K562 (cell line): Measurements from ENCODE around the gene KRTCAP2.

Experiments used
- ATF6 ChIP-seq: sonication (generic); formaldehyde crosslinking; IDR thresholded peaks from 2 replicates; pipeline ENCODE4 v1.4.0; 2020; ENCODE audit warnings: mild to moderate bottlenecking, missing genetic modification reagents
- CBX5 ChIP-seq: IDR thresholded peaks from 2 replicates; pipeline ENCODE4 v1.6.1; 2014; ENCODE audit warnings: low read depth, borderline replicate concordance
- CHD1 ChIP-seq: fragments of 200-600 bp; sonication (generic); IDR thresholded peaks from one replicate; pipeline ENCODE4 v1.6.1; 2012; ENCODE audit warnings: mild to moderate bottlenecking, moderate library complexity, low read length, inconsistent platforms
- CTCF ChIP-seq, 3 experiments: IDR thresholded peaks in 2 of 3; conservative IDR thresholded peaks in 1 of 3; 2 replicates each; pipeline ENCODE4 v1.5.1; 2011 to 2012; ENCODE audit warnings: low read length in 3 of 3, mild to moderate bottlenecking in 3 of 3, control low read depth in 2 of 3, improper control_type of control experiment in 1 of 3, inconsistent platforms in 1 of 3, low read depth in 1 of 3, mixed read lengths in 1 of 3, moderate library complexity in 1 of 3; ENCODE audit not compliant: insufficient read depth in 2 of 3
- FOXK2 ChIP-seq, 2 experiments: fragments of 450-650 bp; IDR thresholded peaks in 1 of 2; conservative IDR thresholded peaks in 1 of 2; 2 replicates each; pipeline ENCODE4 v1.6.1; 2016; ENCODE audit warnings: low read depth in 2 of 2, mild to moderate bottlenecking in 1 of 2
- HMGXB4 ChIP-seq: sonication (generic); formaldehyde crosslinking; IDR thresholded peaks from 2 replicates; pipeline ENCODE4 v1.8.1; 2023; ENCODE audit warnings: mild to moderate bottlenecking, missing genetic modification reagents
- SIN3A ChIP-seq, 2 experiments: fragments of 150-350 bp in 1 of 2; IDR thresholded peaks; 2 replicates each; pipeline ENCODE4 v1.6.1; 2011 to 2016; ENCODE audit warnings: borderline replicate concordance in 2 of 2, low read depth in 2 of 2, low read length in 2 of 2, mild to moderate bottlenecking in 2 of 2, moderate library complexity in 2 of 2; ENCODE audit not compliant: control insufficient read depth in 1 of 2
- TBP ChIP-seq: optimal IDR thresholded peaks from 2 replicates; pipeline ENCODE3; 2011; ENCODE audit warnings: low read depth, low read length, improper control_type of control experiment
- ZNF57 ChIP-seq: fragments of 450-650 bp; formaldehyde crosslinking; IDR thresholded peaks from 2 replicates; pipeline ENCODE4 v1.4.0; 2020; ENCODE audit warnings: mild to moderate bottlenecking, moderate library complexity
- TF ChIP-seq, protein P1 (sequence below): sonication (generic); formaldehyde crosslinking; IDR thresholded peaks from 2 replicates; pipeline ENCODE4 v1.5.0; 2020; ENCODE audit warnings: missing genetic modification reagents

- TF ChIP-seq CTCF (IDR thresholded peaks at IDR 0.05 in 2 of 3, conservative IDR thresholded peaks at IDR 0.05 in 1 of 3; ENCODE audit: insufficient read depth in 2 of 3, low read depth in 1 of 3, low read length in 3 of 3) (no peak), SIN3A (IDR thresholded peaks at IDR 0.05; ENCODE audit: borderline replicate concordance in 2 of 2, control insufficient read depth in 1 of 2, low read depth in 2 of 2, low read length in 2 of 2) (no peak), CHD1 (no peak), TBP (no peak), FOXK2 (conservative IDR thresholded peaks at IDR 0.05 in 1 of 2, IDR thresholded peaks at IDR 0.05 in 1 of 2; ENCODE audit: low read depth in 2 of 2) (no peak), CBX5 (no peak), HMGXB4 (CRISPR knock-in tag) (no peak), ZNF57 (no peak), ATF6 (CRISPR knock-in tag) (no peak)
- TF ChIP-seq, protein P1, sequence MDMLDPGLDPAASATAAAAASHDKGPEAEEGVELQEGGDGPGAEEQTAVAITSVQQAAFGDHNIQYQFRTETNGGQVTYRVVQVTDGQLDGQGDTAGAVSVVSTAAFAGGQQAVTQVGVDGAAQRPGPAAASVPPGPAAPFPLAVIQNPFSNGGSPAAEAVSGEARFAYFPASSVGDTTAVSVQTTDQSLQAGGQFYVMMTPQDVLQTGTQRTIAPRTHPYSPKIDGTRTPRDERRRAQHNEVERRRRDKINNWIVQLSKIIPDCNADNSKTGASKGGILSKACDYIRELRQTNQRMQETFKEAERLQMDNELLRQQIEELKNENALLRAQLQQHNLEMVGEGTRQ (CRISPR knock-in tag), result no peak
Observed at GRCh38 chr1:155123801-155124200, 49.3 kb downstream of the KRTCAP2 start.
